GM19467 (cell line): ENCODE results near the gene CMTM8.

Experiments used
- ATAC-seq: cut with Tn5 transposase; IDR thresholded peaks from one replicate; pipeline ENCODE4 v1.9.1; 2021; ENCODE audit warnings: mild to moderate bottlenecking, moderate library complexity; ENCODE audit not compliant: unreplicated experiment

CMTM8 gene

GRCh38 chr3:32274306-32274705 is 35.8 kb downstream of the CMTM8 start:
- no peak for ATAC-seq

DNA sequence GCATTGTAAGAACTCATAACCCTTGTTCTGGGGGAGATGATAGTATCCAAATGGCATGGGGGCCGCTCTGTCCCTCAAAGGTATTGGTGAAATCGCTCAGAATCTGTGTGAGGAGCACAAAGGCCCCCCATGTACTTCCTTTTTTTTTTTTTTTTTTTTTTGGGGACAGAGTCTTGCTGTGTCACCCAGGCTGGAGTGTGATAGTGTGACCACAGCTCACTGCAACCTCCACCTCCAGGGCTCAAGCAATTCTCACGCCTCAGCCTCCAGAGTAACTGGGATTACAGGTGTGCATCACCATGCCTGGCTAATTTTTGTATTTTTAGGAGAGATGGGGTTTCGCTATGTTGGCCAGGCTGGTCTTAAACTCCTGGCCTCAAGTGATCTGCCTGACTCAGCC is 37.0 kb downstream of the CMTM8 start:
- ATAC-seq: no peak

- ATAC-seq: no peak
These were observed 37.9 kb downstream of the CMTM8 start for GRCh38 chr3:32276279-32276841.

GRCh38 chr3:32278714-32279113 is 40.2 kb downstream of the CMTM8 start:
- no peak for ATAC-seq

DNA sequence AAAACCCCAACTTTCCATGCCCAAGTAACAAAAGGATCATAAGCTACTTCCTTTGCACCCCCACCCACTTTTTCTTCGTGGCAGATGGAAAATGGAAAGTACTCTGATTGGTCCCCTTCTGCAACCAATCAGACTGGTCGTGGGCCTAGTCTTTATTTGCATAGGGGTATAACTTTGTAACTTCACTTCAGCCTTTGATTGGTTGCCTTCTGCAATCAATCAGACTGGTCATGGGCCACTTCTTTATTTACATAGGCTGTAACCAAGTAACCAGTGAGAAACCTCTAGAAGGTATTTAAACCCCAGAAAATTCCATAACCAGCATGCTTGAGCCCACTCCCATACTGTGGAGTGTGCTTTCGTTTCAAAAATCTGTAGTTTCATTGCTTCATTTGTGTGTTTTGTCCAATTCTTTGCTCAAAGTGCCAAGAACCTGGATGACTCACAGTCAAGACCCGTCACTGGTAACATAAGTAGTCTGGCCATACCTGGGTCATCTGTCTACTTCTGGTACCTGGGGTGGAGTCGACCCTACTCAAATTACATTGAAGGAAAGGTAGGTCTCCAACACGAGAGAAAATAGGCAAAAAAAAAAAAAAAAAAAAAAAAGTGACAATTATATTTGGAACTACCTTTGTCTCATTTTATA is 41.9 kb downstream of the CMTM8 start:
- ATAC-seq: no peak

DNA sequence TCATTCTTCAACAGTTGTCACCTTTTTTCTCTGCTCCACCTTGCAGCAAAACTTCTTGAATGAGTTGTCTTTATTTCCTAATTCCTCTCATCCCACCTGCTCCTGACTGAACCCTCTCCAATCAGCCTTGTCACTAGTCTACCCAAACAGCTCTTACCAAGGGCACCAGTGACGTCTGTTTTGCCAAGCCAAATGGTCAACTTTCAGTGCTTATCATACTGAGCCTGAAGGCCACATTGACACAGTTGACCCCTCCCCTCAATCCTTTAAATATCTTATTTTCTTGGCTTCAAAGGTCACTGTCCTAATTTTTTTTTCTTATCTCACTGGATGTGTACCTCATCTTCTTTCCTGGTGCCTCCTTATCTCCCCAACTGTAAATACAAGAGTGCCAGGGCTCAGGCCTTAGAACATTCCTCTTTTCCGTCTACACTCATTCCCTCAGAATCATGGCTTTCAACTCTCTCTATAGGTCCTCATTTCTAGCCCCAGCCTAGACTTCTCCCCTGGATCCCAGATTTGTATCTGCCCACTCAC is 43.2 kb downstream of the CMTM8 start:
- no peak for ATAC-seq

- no peak for ATAC-seq
These were observed 44.2 kb downstream of the CMTM8 start for GRCh38 chr3:32282578-32283154.

DNA sequence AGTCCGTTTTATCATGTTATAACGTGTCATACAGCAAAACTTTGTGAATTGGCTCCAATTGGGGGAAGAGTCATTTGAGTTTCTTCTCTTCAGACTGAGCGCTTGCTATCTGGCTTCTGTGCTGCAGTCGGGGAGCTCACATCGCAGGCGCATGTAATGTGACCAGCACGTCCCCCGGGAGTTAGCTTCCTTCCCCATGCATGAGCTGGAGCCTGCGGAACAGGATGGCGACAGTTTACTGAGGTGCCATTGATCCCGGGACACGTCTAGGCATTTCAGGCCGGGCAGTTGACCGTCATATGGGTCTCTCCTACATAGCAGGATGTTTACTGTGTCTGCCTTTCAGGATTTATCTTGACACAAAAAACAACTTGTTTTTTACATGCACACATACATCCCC is 44.8 kb downstream of the CMTM8 start:
- ATAC-seq: no peak

- no peak for ATAC-seq
These were observed 46.1 kb downstream of the CMTM8 start for GRCh38 chr3:32284443-32285212.

DNA sequence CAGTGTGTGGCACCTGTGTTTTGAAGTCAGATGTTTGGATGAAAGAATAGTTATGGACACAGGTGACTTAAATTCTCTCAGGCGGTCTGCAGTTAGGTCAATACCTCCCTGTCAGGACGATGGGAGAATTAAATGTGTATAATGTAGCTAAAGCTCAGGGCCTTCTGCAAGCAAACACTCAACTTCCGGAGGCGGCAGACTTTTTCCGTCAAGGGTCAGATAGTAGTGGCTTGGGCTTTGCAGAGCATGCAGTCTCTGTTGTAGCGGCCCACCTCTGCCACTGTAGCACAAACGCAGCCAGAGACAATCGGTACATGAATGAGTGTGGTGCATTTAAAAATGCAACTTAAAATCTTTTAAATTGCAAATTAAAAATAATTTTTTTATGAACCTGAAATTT is 47.4 kb downstream of the CMTM8 start:
- ATAC-seq: no peak

- ATAC-seq: no peak
These were observed 50.3 kb downstream of the CMTM8 start for GRCh38 chr3:32288819-32289218.

DNA sequence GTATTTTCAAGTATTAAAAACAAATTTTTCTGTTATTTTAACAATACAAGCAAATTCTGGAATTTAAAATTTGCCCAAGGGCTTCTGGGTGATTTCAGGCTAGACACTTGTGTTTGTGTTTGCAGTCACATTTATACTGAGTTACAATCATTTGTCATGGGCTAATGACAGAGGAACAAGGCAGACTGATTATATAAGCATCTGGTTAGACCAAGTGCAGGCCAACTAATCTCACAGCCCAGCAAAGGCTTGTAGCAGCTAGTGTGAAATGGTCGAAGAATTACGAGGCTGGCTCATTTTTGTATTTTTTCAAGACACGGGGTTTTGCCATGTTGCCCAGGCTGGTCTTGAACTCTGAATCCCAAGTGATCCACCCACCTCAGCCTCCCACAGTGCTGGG is 52.1 kb downstream of the CMTM8 start:
- no peak for ATAC-seq

- ATAC-seq: no peak
These were observed 53.8 kb downstream of the CMTM8 start for GRCh38 chr3:32292085-32292796.

DNA sequence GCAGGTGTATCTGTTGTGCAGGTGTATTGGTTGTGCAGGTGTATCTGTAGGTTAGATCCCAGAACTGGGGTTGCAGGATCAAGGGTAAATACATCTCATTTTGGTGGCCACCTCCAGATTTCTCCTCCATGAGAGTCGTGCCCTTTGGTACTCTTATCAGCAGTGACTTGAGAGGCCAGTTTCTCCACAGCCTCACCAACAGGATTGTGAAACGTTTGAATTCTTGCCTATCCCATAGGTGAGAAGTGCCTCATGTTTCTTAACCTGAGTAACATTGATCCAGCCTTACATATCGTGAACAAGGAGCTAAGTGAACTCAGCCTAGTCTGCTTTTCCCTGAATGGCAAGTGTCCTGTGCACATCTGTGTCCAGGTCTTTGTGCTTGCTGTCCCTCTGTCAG is 55.4 kb downstream of the CMTM8 start:
- ATAC-seq: no peak

- ATAC-seq: no peak
These were observed 58.0 kb downstream of the CMTM8 start for GRCh38 chr3:32296251-32297204.

DNA sequence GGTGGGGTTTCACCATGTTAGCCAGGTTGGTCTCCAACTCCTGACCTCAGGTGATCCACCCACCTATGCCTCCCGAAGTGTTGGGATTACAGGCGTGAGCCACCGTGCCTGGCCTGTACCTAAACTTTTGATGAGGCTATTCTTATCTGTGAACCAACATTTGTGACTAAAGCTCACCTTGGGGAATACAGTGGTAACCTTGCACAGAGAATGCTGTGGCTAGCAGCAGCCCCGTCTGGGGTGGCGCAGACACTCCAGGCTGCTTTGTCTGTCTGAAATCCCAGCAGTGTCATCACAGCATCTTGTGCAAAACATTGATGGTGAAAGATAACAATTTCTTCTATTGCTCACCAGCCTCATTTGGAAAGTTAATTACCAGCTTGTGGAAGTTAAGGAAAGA is 58.9 kb downstream of the CMTM8 start:
- no peak for ATAC-seq

DNA sequence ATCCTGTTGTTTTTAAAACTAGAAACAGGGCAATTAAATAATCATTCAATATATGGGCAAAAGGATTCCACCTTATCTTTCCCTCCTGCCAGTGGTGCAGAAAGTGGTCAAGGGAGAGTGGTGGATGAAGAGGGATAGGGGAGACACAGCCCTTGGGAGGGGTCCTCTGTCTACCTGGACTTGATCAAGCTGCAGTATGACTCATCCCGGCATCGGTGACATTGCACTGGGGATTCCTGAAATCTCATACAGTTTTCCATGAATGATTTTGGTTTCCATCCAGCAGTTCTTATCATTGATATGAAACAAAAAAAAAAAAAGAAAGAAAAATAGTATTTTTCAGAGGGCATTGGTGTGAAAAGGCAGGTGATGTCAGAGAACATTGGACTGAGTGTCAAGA is 62.9 kb downstream of the CMTM8 start:
- ATAC-seq: no peak

DNA sequence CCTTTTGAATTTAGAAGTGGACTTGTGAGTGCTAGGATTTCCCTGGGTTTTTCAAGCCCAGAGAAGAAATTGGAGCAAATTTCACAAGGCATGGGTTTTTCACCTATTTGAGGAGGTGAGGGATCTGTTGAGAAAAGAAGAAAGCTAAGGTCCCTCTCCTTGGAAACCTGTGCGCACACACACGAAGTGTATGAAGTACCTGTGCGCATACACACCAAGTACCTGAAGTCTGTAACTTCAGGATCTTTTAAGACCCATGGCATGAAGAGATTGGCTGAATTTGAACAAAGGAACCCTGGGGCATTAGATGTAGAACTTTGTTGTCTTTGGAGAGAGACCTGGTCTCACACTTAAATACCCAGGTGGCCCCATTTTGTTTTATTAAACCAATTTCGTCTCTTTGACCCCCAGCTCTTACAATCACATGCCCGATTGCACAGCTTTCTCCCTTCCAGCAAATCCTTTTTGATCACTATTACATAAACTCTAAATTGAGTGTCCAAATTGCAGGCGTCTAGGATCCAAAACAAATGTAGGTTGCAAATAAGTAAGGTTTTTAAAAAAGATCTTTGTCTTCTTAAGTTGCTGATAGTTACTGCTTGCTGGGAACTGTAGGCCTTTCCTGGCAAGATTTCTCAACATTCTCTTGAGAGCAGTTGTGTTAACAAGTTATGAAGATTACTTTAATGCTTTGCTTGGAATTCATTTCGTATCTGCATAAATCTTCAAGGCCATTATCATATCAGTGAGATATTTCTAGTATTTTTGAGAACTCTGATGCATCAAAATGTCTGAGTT is 64.3 kb downstream of the CMTM8 start:
- ATAC-seq: no peak

GRCh38 chr3:32303399-32303747 is 64.9 kb downstream of the CMTM8 start:
- no peak for ATAC-seq
